Activated CD4-positive, alpha-beta T cell treated with anti-CD3 and anti-CD28 coated beads, Interleukin-2, amount 10 ng/mL, durations not matched to agents 7 days and 5 days (primary cell): Measurements from ENCODE around the gene TMSB4X. TPM values are rescaled to one million over a fixed set of nuclear protein-coding genes. Genes with fewer than 3 reads are reported as not detected.
"Not testable (repeated sequence)": the region's sequence is repeated elsewhere in the genome, so short reads cannot be mapped to it uniquely, and the experiment has no call there.

Experiments
- CTCF ChIA-PET: fragments of 350-600 bp; sonication (Branson Sonifier 250); formaldehyde crosslinking; loops from one replicate; lab custom pipeline; 2021; ENCODE audit warnings: antibody characterized with exemption; lab: Charles Lee
- POLR2A ChIA-PET: fragments of 350-600 bp; sonication (Branson Sonifier 250); formaldehyde crosslinking; loops from one replicate; lab custom pipeline; 2021; ENCODE audit warnings: antibody characterized with exemption; lab: Charles Lee
- DNase-seq: peaks from one replicate; pipeline ENCODE4 v3.0.0-alpha.2; 2020
- H3K27ac Mint-ChIP-seq: one replicate; pipeline ENCODE4 v1.8.0; 2021; ENCODE audit warnings: mild to moderate bottlenecking, moderate library complexity, mixed read lengths
- H3K27me3 Mint-ChIP-seq: one replicate; pipeline ENCODE4 v1.8.0; 2021; ENCODE audit warnings: mixed read lengths
- H3K36me3 Mint-ChIP-seq: one replicate; pipeline ENCODE4 v1.8.0; 2021; ENCODE audit warnings: low read depth, mixed read lengths
- H3K4me1 Mint-ChIP-seq: one replicate; pipeline ENCODE4 v1.8.0; 2021; ENCODE audit warnings: mixed read lengths
- H3K4me3 Mint-ChIP-seq: one replicate; pipeline ENCODE4 v1.8.0; 2021; ENCODE audit warnings: mild to moderate bottlenecking, moderate library complexity, mixed read lengths
- H3K9me3 Mint-ChIP-seq: one replicate; pipeline ENCODE4 v1.8.0; 2021; ENCODE audit warnings: mixed read lengths
- total RNA-seq, 2 experiments: library from RNA; stranded (reverse); gene quantifications; one replicate each; pipeline ENCODE4 v1.2.3, GENCODE V29; 2021

TMSB4X gene
- total RNA-seq, 2 experiments from 2014 or later: 9,113 to 9,418 TPM

GRCh38 chrX:12978205-12979025 is 3.5 kb downstream of the TMSB4X start:
- POLR2A ChIA-PET: interaction anchor here (0.7 to 4.0 kb wide), 10 partner anchors 21 to 136 kb away, joined by 4 to 39 read pairs (median 6); no protein-coding TSS in a partner anchor
- Mint-ChIP-seq H3K27me3 (no peaks in the 10 kb centered on the region), H3K4me3 (peak overlapping the region; percentile 96)

GRCh38 chrX:12979026-12979607 is 4.2 kb downstream of the TMSB4X start:
- H3K9me3 Mint-ChIP-seq: no peaks in the 10 kb centered on the region
- peaks cover 49% of the 10 kb centered on the region for H3K4me1 Mint-ChIP-seq
- H3K4me3 Mint-ChIP-seq: peak overlapping the region; percentile 96
- peak overlapping the region; percentile 99 for H3K27ac Mint-ChIP-seq
- CTCF ChIA-PET: interaction anchor here (0.6 to 6.7 kb wide), 11 partner anchors 9 to 504 kb away, joined by 3 to 37 read pairs (median 5); no protein-coding TSS in a partner anchor
- no peaks in the 10 kb centered on the region for H3K27me3 Mint-ChIP-seq
- peaks cover 37% of the 10 kb centered on the region for H3K36me3 Mint-ChIP-seq
- POLR2A ChIA-PET: interaction anchor here (0.7 to 4.0 kb wide), 8 partner anchors 20 to 136 kb away, joined by 4 to 39 read pairs (median 10); no protein-coding TSS in a partner anchor
- DNase-seq: no peak

More at GRCh38 chrX:12978205-12979025, 3.5 kb downstream of the TMSB4X start:
- DNase-seq: peak; percentile 79
- H3K9me3 Mint-ChIP-seq: no peaks in the 10 kb centered on the region
- CTCF ChIA-PET: interaction anchor here (0.6 to 6.7 kb wide), 16 partner anchors 9 to 505 kb away, joined by 3 to 37 read pairs (median 4); no protein-coding TSS in a partner anchor
- H3K27ac Mint-ChIP-seq: peak overlapping the region; percentile 99
- H3K36me3 Mint-ChIP-seq: peaks cover 40% of the 10 kb centered on the region
- peaks cover 42% of the 10 kb centered on the region for H3K4me1 Mint-ChIP-seq

GRCh38 chrX:12979616-12980015 is 4.7 kb downstream of the TMSB4X start:
- ChIA-PET POLR2A (interaction anchor here (0.7 to 4.0 kb wide), 6 partner anchors 20 to 112 kb away, joined by 3 to 39 read pairs (median 10); no protein-coding TSS in a partner anchor), CTCF (interaction anchor here (1.1 to 6.7 kb wide), 8 partner anchors 10 to 112 kb away, joined by 4 to 37 read pairs (median 5); no protein-coding TSS in a partner anchor)
- no peak for DNase-seq
- no peaks in the 10 kb centered on the region for H3K9me3 Mint-ChIP-seq
- H3K36me3 Mint-ChIP-seq: peaks cover 37% of the 10 kb centered on the region
- H3K4me1 Mint-ChIP-seq: peaks cover 54% of the 10 kb centered on the region
- peak overlapping the region; percentile 96 for H3K4me3 Mint-ChIP-seq
- H3K27me3 Mint-ChIP-seq: no peaks in the 10 kb centered on the region
- peak overlapping the region; percentile 99 for H3K27ac Mint-ChIP-seq

- H3K4me1 Mint-ChIP-seq: peaks cover 57% of the 10 kb centered on the region
- H3K27ac Mint-ChIP-seq: peak overlapping the region; percentile 99
- H3K36me3 Mint-ChIP-seq: peaks cover 36% of the 10 kb centered on the region
- H3K9me3 Mint-ChIP-seq, DNase-seq, H3K27me3 Mint-ChIP-seq: not testable (repeated sequence)
- CTCF ChIA-PET: interaction anchor here (0.9 to 3.7 kb wide), 8 partner anchors 24 to 112 kb away, joined by 3 to 26 read pairs (median 4); no protein-coding TSS in a partner anchor
- H3K4me3 Mint-ChIP-seq: peak overlapping the region; percentile 96
- POLR2A ChIA-PET: interaction anchor here (0.6 to 2.3 kb wide), 4 partner anchors 13 to 107 kb away, joined by 3 to 12 read pairs (median 4); no protein-coding TSS in a partner anchor
Observed at GRCh38 chrX:12980039-12980438, 5.1 kb downstream of the TMSB4X start.

- Mint-ChIP-seq H3K27me3 (no peaks in the 10 kb centered on the region), H3K27ac (peak overlapping the region; percentile 83), H3K4me1 (peaks cover 75% of the 10 kb centered on the region), H3K9me3 (peaks cover 5% of the 10 kb centered on the region), H3K4me3 (peak overlapping the region; percentile 15), H3K36me3 (peaks cover 26% of the 10 kb centered on the region)
- ChIA-PET POLR2A (no interaction called here), CTCF (interaction anchor here (0.9 to 2.0 kb wide), 5 partner anchors 16 to 110 kb away, joined by 3 to 9 read pairs (median 4); no protein-coding TSS in a partner anchor)
- no peak for DNase-seq
Observed at GRCh38 chrX:12981880-12982279, 7.0 kb downstream of the TMSB4X start.

GRCh38 chrX:12984603-12985319 is 9.9 kb downstream of the TMSB4X start:
- H3K27ac Mint-ChIP-seq: peak overlapping the region; percentile 99
- H3K36me3 Mint-ChIP-seq: peaks cover 12% of the 10 kb centered on the region
- POLR2A ChIA-PET: interaction anchor here (0.6 to 1.2 kb wide), 5 partner anchors 9 to 750 kb away, joined by 3 to 4 read pairs (median 4); partner anchors contain the start of genes OFD1 and TRAPPC2
- peaks cover 75% of the 10 kb centered on the region for H3K4me1 Mint-ChIP-seq
- H3K27me3 Mint-ChIP-seq: no peaks in the 10 kb centered on the region
- peaks cover 8% of the 10 kb centered on the region for H3K9me3 Mint-ChIP-seq
- DNase-seq: peak; percentile 72
- CTCF ChIA-PET: interaction anchor here (0.5 to 3.3 kb wide), 8 partner anchors 13 to 386 kb away, joined by 3 to 18 read pairs (median 4); no protein-coding TSS in a partner anchor
- peak overlapping the region; percentile 43 for H3K4me3 Mint-ChIP-seq

GRCh38 chrX:12985331-12985730 is 10.4 kb downstream of the TMSB4X start:
- peak overlapping the region; percentile 99 for H3K27ac Mint-ChIP-seq
- peaks cover 8% of the 10 kb centered on the region for H3K9me3 Mint-ChIP-seq
- no peaks in the 10 kb centered on the region for H3K27me3 Mint-ChIP-seq
- peaks cover 72% of the 10 kb centered on the region for H3K4me1 Mint-ChIP-seq
- POLR2A ChIA-PET: interaction anchor here (0.6 to 1.2 kb wide), 4 partner anchors 9 to 749 kb away, joined by 3 to 4 read pairs (median 4); partner anchors contain the start of genes OFD1 and TRAPPC2
- no peak for DNase-seq
- peaks cover 12% of the 10 kb centered on the region for H3K36me3 Mint-ChIP-seq
- peak overlapping the region; percentile 43 for H3K4me3 Mint-ChIP-seq
- CTCF ChIA-PET: interaction anchor here (0.8 to 3.3 kb wide), 8 partner anchors 11 to 107 kb away, joined by 3 to 18 read pairs (median 4); no protein-coding TSS in a partner anchor

- ChIA-PET CTCF (interaction anchor here (0.8 to 3.3 kb wide), 8 partner anchors 10 to 106 kb away, joined by 3 to 18 read pairs (median 4); no protein-coding TSS in a partner anchor), POLR2A (no interaction called here)
- Mint-ChIP-seq H3K9me3 (peaks cover 8% of the 10 kb centered on the region), H3K4me1 (peaks cover 71% of the 10 kb centered on the region), H3K36me3 (peaks cover 15% of the 10 kb centered on the region), H3K27me3 (no peaks in the 10 kb centered on the region), H3K27ac (peak overlapping the region; percentile 99), H3K4me3 (no peak overlapping the region)
- no peak for DNase-seq
Observed at GRCh38 chrX:12986164-12986779, 11.4 kb downstream of the TMSB4X start.

GRCh38 chrX:12986886-12987285 is 12.0 kb downstream of the TMSB4X start:
- Mint-ChIP-seq H3K9me3 (peaks cover 10% of the 10 kb centered on the region), H3K36me3 (peaks cover 17% of the 10 kb centered on the region), H3K27ac (peak overlapping the region; percentile 99), H3K4me1 (peaks cover 70% of the 10 kb centered on the region), H3K4me3 (no peak overlapping the region), H3K27me3 (no peaks in the 10 kb centered on the region)
- POLR2A ChIA-PET: no interaction called here
- no peak for DNase-seq
- CTCF ChIA-PET: interaction anchor here (2.6 to 3.3 kb wide), 2 partner anchors 37 to 40 kb away, joined by 13 to 18 read pairs; no protein-coding TSS in a partner anchor

- Mint-ChIP-seq H3K4me3 (no peak overlapping the region), H3K27ac (peak overlapping the region; percentile 99), H3K9me3 (peaks cover 10% of the 10 kb centered on the region), H3K27me3 (no peaks in the 10 kb centered on the region), H3K36me3 (peaks cover 17% of the 10 kb centered on the region), H3K4me1 (peaks cover 66% of the 10 kb centered on the region)
- DNase-seq: no peak
- ChIA-PET POLR2A (no interaction called here), CTCF (interaction anchor here (1.1 to 1.5 kb wide), 2 partner anchors 89 to 105 kb away, joined by 3 to 4 read pairs; no protein-coding TSS in a partner anchor)
Observed at GRCh38 chrX:12987340-12987739, 12.4 kb downstream of the TMSB4X start.
